ENCODE measurements around the gene ULBP2.
"Not testable (repeated sequence)": the region's sequence is repeated elsewhere in the genome, so short reads cannot be mapped to it uniquely, and the experiment has no call there.

DNA sequence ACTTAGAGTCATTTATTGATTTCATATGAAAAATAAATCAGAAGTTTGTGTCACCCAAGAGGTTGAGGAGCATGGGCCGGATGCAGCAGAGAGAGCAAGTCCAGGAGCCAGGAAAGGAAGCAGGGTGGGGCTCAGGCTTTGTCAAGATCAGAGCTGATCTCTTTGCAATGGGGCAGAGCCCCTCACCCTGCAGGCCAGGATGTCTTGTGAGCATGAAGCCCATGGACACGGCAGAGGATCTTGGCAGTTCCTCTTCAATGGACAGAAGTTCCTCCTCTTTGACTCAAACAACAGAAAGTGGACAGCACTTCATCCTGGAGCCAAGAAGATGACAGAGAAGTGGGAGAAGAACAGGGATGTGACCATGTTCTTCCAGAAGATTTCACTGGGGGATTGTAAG is 27.1 kb downstream of the ULBP2 start:
- not testable (repeated sequence) for TF ChIP-seq POLR2AphosphoS5 (IDR thresholded peaks at IDR 0.05; ENCODE audit: borderline replicate concordance, low read depth, low read length); EZH2 (IDR thresholded peaks at IDR 0.05)
